GM21360 (cell line): ENCODE measurements around the gene ESR1.

Experiments
- ATAC-seq: cut with Tn5 transposase; IDR thresholded peaks from one replicate; pipeline ENCODE4 v1.9.1; 2021; ENCODE audit warnings: mild to moderate bottlenecking, moderate library complexity; ENCODE audit not compliant: unreplicated experiment

The ESR1 gene

GRCh38 chr6:152091201-152091600 is 283.7 kb downstream of the ESR1 start:
- no peak for ATAC-seq

- ATAC-seq, result no peak
These were observed 284.4 kb downstream of the ESR1 start for GRCh38 chr6:152091851-152092341.

- ATAC-seq, result no peak
These were observed 286.2 kb downstream of the ESR1 start for GRCh38 chr6:152093711-152094110.

GRCh38 chr6:152094276-152094675 is 286.8 kb downstream of the ESR1 start:
- ATAC-seq, result no peak

GRCh38 chr6:152094992-152095592 is 287.6 kb downstream of the ESR1 start:
- no peak for ATAC-seq

GRCh38 chr6:152096863-152097496 is 289.5 kb downstream of the ESR1 start:
- no peak for ATAC-seq

GRCh38 chr6:152098683-152099082 is 291.2 kb downstream of the ESR1 start:
- no peak for ATAC-seq

GRCh38 chr6:152099446-152100182 is 292.1 kb downstream of the ESR1 start:
- no peak for ATAC-seq

- no peak for ATAC-seq
These were observed 292.7 kb downstream of the ESR1 start for GRCh38 chr6:152100183-152100618.

GRCh38 chr6:152107973-152108372 is 300.5 kb downstream of the ESR1 start:
- no peak for ATAC-seq

- no peak for ATAC-seq
These were observed 303.7 kb downstream of the ESR1 start for GRCh38 chr6:152110886-152111820.

GRCh38 chr6:152112491-152113261 is 305.2 kb downstream of the ESR1 start:
- no peak for ATAC-seq

GRCh38 chr6:152117156-152118133 is 310.0 kb downstream of the ESR1 start:
- ATAC-seq, result peak; percentile 86

GRCh38 chr6:152118224-152118623 is 310.7 kb downstream of the ESR1 start:
- ATAC-seq, result no peak

GRCh38 chr6:152118678-152119077 is 311.2 kb downstream of the ESR1 start:
- ATAC-seq, result no peak

GRCh38 chr6:152119831-152120230 is 312.3 kb downstream of the ESR1 start:
- no peak for ATAC-seq

- no peak for ATAC-seq
These were observed 314.4 kb downstream of the ESR1 start for GRCh38 chr6:152121910-152122309.

- ATAC-seq, result no peak
These were observed 315.0 kb downstream of the ESR1 start for GRCh38 chr6:152122434-152122833.

- ATAC-seq, result no peak
These were observed 315.6 kb downstream of the ESR1 start for GRCh38 chr6:152123076-152123475.
